Neutrophil (primary cell): ENCODE data around the gene EVI5L.
"Not testable (repeated sequence)": the region's sequence is repeated elsewhere in the genome, so short reads cannot be mapped to it uniquely, and the experiment has no call there.

Experiments used
- H3K27ac ChIP-seq: fragments of 200-600 bp; sonication (generic); 2 replicates; pipeline ENCODE4 v1.5.1; 2016; ENCODE audit warnings: mild to moderate bottlenecking, moderate library complexity
- H3K27me3 ChIP-seq: fragments of 200-600 bp; sonication (generic); 2 replicates; pipeline ENCODE4 v1.6.0; 2016; ENCODE audit warnings: mild to moderate bottlenecking
- H3K36me3 ChIP-seq: fragments of 200-600 bp; sonication (generic); 2 replicates; pipeline ENCODE4 v1.5.1; 2017
- H3K4me1 ChIP-seq, 2 experiments: fragments of 200-600 bp in 1 of 2; sonication (generic) in 1 of 2; 1 replicate in 1 of 2; 2 replicates in 1 of 2; pipeline versions ENCODE4 v1.5.1 to v1.6.1; 2013 to 2016; ENCODE audit warnings: low read depth in 1 of 2, low read length in 1 of 2, mild to moderate bottlenecking in 1 of 2, moderate library complexity in 1 of 2; ENCODE audit not compliant: control insufficient read depth in 1 of 2, insufficient read depth in 1 of 2
- H3K4me3 ChIP-seq, 2 experiments: fragments of 200-600 bp in 1 of 2; sonication (generic) in 1 of 2; 1 replicate in 1 of 2; 2 replicates in 1 of 2; pipeline ENCODE4 v1.5.1; 2013 to 2016; ENCODE audit warnings: low read depth in 1 of 2, low read length in 1 of 2, mild to moderate bottlenecking in 1 of 2, moderate library complexity in 1 of 2
- H3K9me3 ChIP-seq: fragments of 200-600 bp; sonication (generic); 2 replicates; pipeline ENCODE4 v1.5.1; 2016
- TF ChIP-seq, protein P1 (sequence below): fragments of 200-600 bp; sonication (generic); IDR thresholded peaks from 2 replicates; pipeline ENCODE4 v1.5.1; 2016; ENCODE audit warnings: antibody characterized with exemption

EVI5L gene

DNA sequence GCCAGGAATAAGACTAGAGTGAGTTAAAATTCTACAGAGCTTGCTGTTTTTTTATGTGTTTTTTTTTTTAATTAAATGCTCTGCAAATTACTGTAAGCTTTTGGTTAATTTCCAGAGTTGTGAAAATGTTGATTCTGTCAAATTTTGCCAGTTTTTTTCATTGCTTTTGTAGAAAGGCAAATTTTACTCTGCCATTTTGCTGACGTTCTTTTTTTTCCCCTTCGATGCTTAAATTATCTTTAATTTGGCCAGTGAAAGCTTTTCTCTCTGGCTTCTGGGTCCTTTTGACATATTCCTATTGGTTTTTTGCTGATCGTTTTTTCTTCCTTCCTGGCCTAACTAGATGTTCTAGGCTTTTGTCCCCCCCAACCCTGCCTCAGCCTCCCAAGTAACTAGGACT lies 23.8 kb upstream of the EVI5L start:
- no peaks in the 10 kb centered on the region for H3K27me3 ChIP-seq
- H3K27ac ChIP-seq = no peak overlapping the region
- peaks cover 15% of the 10 kb centered on the region for H3K9me3 ChIP-seq
- no peaks in the 10 kb centered on the region for H3K36me3 ChIP-seq
- H3K4me1 ChIP-seq = no peaks in the 10 kb centered on the region
- H3K4me3 ChIP-seq = no peak overlapping the region
- TF ChIP-seq, protein P1, sequence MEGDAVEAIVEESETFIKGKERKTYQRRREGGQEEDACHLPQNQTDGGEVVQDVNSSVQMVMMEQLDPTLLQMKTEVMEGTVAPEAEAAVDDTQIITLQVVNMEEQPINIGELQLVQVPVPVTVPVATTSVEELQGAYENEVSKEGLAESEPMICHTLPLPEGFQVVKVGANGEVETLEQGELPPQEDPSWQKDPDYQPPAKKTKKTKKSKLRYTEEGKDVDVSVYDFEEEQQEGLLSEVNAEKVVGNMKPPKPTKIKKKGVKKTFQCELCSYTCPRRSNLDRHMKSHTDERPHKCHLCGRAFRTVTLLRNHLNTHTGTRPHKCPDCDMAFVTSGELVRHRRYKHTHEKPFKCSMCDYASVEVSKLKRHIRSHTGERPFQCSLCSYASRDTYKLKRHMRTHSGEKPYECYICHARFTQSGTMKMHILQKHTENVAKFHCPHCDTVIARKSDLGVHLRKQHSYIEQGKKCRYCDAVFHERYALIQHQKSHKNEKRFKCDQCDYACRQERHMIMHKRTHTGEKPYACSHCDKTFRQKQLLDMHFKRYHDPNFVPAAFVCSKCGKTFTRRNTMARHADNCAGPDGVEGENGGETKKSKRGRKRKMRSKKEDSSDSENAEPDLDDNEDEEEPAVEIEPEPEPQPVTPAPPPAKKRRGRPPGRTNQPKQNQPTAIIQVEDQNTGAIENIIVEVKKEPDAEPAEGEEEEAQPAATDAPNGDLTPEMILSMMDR = no peak

DNA sequence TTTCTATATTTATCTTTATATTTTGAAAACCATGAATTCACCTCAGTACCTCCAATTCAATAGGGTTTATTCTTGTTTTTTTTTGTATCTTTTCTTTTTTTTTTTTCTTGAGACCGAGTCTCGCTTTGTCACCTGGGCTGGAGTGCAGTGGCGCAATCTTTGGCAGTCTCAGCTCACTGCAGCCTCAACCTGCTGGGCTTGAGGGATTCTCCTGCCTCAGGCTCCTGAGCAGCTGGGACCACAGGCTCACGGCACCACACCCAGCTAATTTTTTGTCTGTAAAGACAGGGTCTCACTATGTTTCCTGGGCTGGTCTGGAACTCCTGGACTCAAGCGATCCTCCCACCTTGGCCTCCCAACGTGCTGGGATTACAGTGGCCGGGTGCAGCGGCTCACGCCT lies 23.1 kb upstream of the EVI5L start:
- TF ChIP-seq, protein P1 = no peak
- Histone ChIP-seq H3K9me3 (peaks cover 17% of the 10 kb centered on the region), H3K27me3 (no peaks in the 10 kb centered on the region), H3K27ac (no peak overlapping the region), H3K4me3 (no peak overlapping the region), H3K36me3 (no peaks in the 10 kb centered on the region), H3K4me1 (no peaks in the 10 kb centered on the region)

DNA sequence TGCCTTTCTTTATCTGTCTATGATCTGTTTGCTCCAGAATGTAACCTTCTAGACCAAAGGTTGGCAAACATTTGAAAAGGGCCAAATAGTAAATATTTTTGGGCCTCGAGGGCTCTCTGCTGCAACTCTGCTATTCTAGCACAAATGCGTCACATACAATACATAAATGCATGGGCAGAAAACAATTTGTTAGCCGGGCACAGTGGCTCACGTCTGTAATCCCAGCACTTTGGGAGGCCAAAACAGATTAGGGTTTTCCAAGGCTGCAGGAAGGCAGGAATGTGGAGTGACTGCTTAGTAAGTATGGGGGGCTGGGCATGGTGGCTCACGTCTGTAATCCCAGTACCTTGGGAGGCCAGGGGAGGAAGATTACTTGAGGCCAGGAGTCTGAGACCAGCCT lies 21.9 kb upstream of the EVI5L start:
- no peaks in the 10 kb centered on the region for H3K36me3 ChIP-seq
- no peaks in the 10 kb centered on the region for H3K27me3 ChIP-seq
- TF ChIP-seq, protein P1 = no peak

DNA sequence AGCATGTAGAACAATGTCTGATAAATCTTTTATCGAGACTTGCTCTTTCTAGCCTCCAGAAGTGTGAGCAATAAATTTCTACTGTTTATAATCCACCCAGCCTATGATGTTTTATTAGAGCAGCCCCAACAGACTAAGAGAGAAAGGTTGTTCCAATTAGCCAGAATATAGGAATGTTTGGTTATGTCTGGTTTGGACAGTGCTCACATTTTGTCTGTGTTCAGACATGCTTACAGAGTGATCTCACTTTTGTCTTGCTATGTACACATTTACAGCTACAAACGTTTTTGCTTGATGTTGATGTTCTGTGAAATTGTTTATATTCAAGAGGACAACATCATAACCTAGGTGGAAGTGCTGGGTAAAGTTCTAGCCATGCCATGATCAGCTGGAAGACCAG lies 18.0 kb upstream of the EVI5L start:
- Histone ChIP-seq H3K4me3 (no peak overlapping the region), H3K9me3 (peaks cover 17% of the 10 kb centered on the region), H3K36me3 (no peaks in the 10 kb centered on the region), H3K4me1 (peaks cover 7 to 8% of the 10 kb centered on the region in 2 experiments), H3K27me3 (no peaks in the 10 kb centered on the region), H3K27ac (no peak overlapping the region)
- TF ChIP-seq, protein P1 = no peak

More for the DNA sequence above, 21.9 kb upstream of the EVI5L start:
- Histone ChIP-seq H3K4me3 (no peak overlapping the region), H3K9me3 (peaks cover 17% of the 10 kb centered on the region), H3K27ac (no peak overlapping the region), H3K4me1 (no peaks in the 10 kb centered on the region)

DNA sequence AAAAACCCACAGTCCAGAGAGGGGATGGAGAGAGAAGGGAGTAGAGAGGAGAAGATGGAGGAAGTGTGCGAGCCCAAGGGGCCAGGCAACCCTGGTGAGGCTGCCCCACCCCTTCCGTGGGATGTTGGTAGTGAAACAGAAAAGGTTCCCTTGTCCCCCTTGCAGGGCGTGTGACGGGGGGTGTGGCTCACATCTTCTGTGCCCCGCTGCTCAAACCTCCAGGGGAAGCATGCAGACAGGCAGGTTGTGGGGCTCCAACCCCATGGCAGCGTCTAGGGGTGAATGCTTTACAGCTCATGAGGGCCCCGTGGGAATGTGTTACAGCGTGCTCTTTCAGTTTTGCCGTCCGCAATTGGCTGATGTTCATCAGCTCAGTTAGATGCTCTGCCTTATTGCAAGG lies 14.7 kb upstream of the EVI5L start:
- H3K36me3 ChIP-seq = no peaks in the 10 kb centered on the region
- TF ChIP-seq, protein P1 = no peak
- no peak overlapping the region for H3K27ac ChIP-seq
- H3K4me3 ChIP-seq = no peak overlapping the region
- peaks cover 11% of the 10 kb centered on the region for H3K9me3 ChIP-seq
- H3K4me1 ChIP-seq = peaks cover 8 to 16% of the 10 kb centered on the region in 2 experiments
- H3K27me3 ChIP-seq = peaks cover 4% of the 10 kb centered on the region

DNA sequence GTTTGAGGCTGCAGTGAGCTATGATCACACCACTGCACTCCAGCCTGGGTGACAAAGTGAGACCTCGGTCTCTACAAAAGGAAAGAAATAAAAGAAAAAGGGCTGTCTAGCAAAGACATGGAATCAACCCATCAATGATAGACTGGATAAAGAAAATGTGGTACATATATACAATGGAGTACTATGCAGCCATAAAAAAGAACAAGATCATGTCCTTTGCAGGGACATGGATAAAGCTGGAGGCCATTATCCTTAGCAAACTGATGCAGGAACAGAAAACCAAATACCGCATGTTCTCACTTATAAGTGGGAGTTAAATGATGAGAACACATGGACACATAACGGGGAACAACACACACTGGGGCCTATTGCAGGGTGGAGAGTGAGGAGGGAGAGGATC lies 14.0 kb upstream of the EVI5L start:
- not testable (repeated sequence) for H3K36me3 ChIP-seq, H3K4me3 ChIP-seq, H3K9me3 ChIP-seq, H3K27ac ChIP-seq
- Histone ChIP-seq H3K27me3 (peaks cover 11% of the 10 kb centered on the region), H3K4me1 (peaks cover 8 to 16% of the 10 kb centered on the region in 2 experiments)
